Activated CD8-positive, alpha-beta memory T cell treated with anti-CD3 and anti-CD28 coated beads, Interleukin-2, amount 50 U/mL, for 1 hour (primary cell): ENCODE data around the gene RASL12.
"Not testable (repeated sequence)": the region's sequence is repeated elsewhere in the genome, so short reads cannot be mapped to it uniquely, and the experiment has no call there.

Experiments
- DNase-seq: peaks from one replicate; pipeline ENCODE4 v3.0.0-alpha.2; 2020; ENCODE audit errors: extremely low read depth

Gene RASL12

GRCh38 chr15:65056106-65056505, 11.7 kb downstream of the RASL12 start:
- DNase-seq, result no peak

- DNase-seq, result no peak
Measured at GRCh38 chr15:65055201-65055870, 12.5 kb downstream of the RASL12 start.

GRCh38 chr15:65054333-65055200, 13.2 kb downstream of the RASL12 start:
- DNase-seq, result no peak

- no peak for DNase-seq
Measured at GRCh38 chr15:65052956-65053355, 14.8 kb downstream of the RASL12 start.

- no peak for DNase-seq
Measured at GRCh38 chr15:65051266-65051665, 16.5 kb downstream of the RASL12 start.

- no peak for DNase-seq
Measured at GRCh38 chr15:65050270-65050669, 17.5 kb downstream of the RASL12 start.

- peak; percentile 74 for DNase-seq
Measured at GRCh38 chr15:65049418-65049840, 18.4 kb downstream of the RASL12 start.

GRCh38 chr15:65048241-65048640, 19.6 kb downstream of the RASL12 start:
- no peak for DNase-seq

GRCh38 chr15:65044724-65045481, 22.9 kb downstream of the RASL12 start, which contains the start of gene SLC51B:
TSS of gene SLC51B (plus strand) at chr15:65045387. CDS start at chr15:65050005, 4,618 bp downstream.
- DNase-seq, result no peak

- DNase-seq, result not testable (repeated sequence)
Measured at GRCh38 chr15:65044218-65044617, 23.6 kb downstream of the RASL12 start.

GRCh38 chr15:65042776-65043327, 24.9 kb downstream of the RASL12 start:
- no peak for DNase-seq

- no peak for DNase-seq
Measured at GRCh38 chr15:65041787-65042186, 26.0 kb downstream of the RASL12 start.

- no peak for DNase-seq
Measured at GRCh38 chr15:65040461-65040860, 27.3 kb downstream of the RASL12 start.

GRCh38 chr15:65038836-65039235, 29.0 kb downstream of the RASL12 start:
- no peak for DNase-seq

- DNase-seq, result no peak
Measured at GRCh38 chr15:65038428-65038827, 29.4 kb downstream of the RASL12 start.

- DNase-seq, result no peak
Measured at GRCh38 chr15:65037309-65037708, 30.5 kb downstream of the RASL12 start.

- no peak for DNase-seq
Measured at GRCh38 chr15:65034719-65035118, 33.1 kb downstream of the RASL12 start.

GRCh38 chr15:65033659-65034269, 34.0 kb downstream of the RASL12 start:
- no peak for DNase-seq

GRCh38 chr15:65032801-65033537, 34.8 kb downstream of the RASL12 start:
- DNase-seq, result no peak

- DNase-seq, result no peak
Measured at GRCh38 chr15:65029736-65030208, 38.0 kb downstream of the RASL12 start.
